ENCODE data around the gene FGF7. TPM values are rescaled to one million over a fixed set of nuclear protein-coding genes. Genes with fewer than 3 reads are reported as not detected.

FGF7 gene
- total and polyA plus RNA-seq, 4 donors, result 0.13 to 0.62 (median 0.33) TPM; not detected in 1

GRCh38 chr15:49464522-49464921 lies 41.5 kb downstream of the FGF7 start:
- H3K4me1 ChIP-seq (ENCODE audit: control insufficient read depth in 4 of 4, insufficient read depth in 4 of 4, low read length in 3 of 4), result peaks cover 3 to 16% (median 4%) of the 10 kb centered on the region in 4 donors
- H3K36me3 ChIP-seq (ENCODE audit: control insufficient read depth in 4 of 4, insufficient read depth in 3 of 4, low read depth in 1 of 4, low read length in 3 of 4), result no peaks in the 10 kb centered on the region
- no peaks in the 10 kb centered on the region for H3K27me3 ChIP-seq (ENCODE audit: control insufficient read depth in 4 of 4, insufficient read depth in 4 of 4, low read length in 3 of 4)
- H3K9ac ChIP-seq (ENCODE audit: low read depth in 1 of 2, low read length in 2 of 2), result no peak overlapping the region
- DNase-seq (ENCODE audit: low spot score), result no peak
- WGBS, result 87% methylated on average over 3 of the region's 3 CpGs
- TF ChIP-seq MAX (IDR thresholded peaks at IDR 0.05) (no peak), FOXA1 (IDR thresholded peaks at IDR 0.05) (no peak), FOXA2 (IDR thresholded peaks at IDR 0.05) (no peak), REST (IDR thresholded peaks at IDR 0.05) (no peak), RXRA (IDR thresholded peaks at IDR 0.05) (no peak), GABPA (IDR thresholded peaks at IDR 0.05 in 1 of 2, conservative IDR thresholded peaks at IDR 0.05 in 1 of 2) (no peak), JUND (IDR thresholded peaks at IDR 0.05) (no peak), HNF4G (IDR thresholded peaks at IDR 0.05) (no peak), CTCF (IDR thresholded peaks at IDR 0.05; ENCODE audit: low read depth, low read length, missing input control) (no peak), NR2F2 (IDR thresholded peaks at IDR 0.05) (no peak), TAF1 (conservative IDR thresholded peaks at IDR 0.05) (no peak), RAD21 (IDR thresholded peaks at IDR 0.05) (no peak), HNF4A (conservative IDR thresholded peaks at IDR 0.05) (no peak), YY1 (IDR thresholded peaks at IDR 0.05) (no peak), SP1 (IDR thresholded peaks at IDR 0.05) (no peak), EGR1 (IDR thresholded peaks at IDR 0.05; ENCODE audit: low read depth in 2 of 2) (no peak), ZBTB33 (IDR thresholded peaks at IDR 0.05) (no peak)
- no peak overlapping the region for H3K4me3 ChIP-seq (ENCODE audit: low read depth in 1 of 3, low read length in 3 of 3)
- no peaks in the 10 kb centered on the region for H3K9me3 ChIP-seq (ENCODE audit: control insufficient read depth in 4 of 4, low read length in 3 of 4)
- H3K27ac ChIP-seq (ENCODE audit: low read depth in 1 of 2, low read length in 2 of 2), result no peak overlapping the region

- Histone ChIP-seq H3K9ac (ENCODE audit: low read depth in 1 of 2, low read length in 2 of 2) (no peak overlapping the region), H3K4me1 (ENCODE audit: control insufficient read depth in 4 of 4, insufficient read depth in 4 of 4, low read length in 3 of 4) (peaks cover 3 to 16% (median 4%) of the 10 kb centered on the region in 4 donors), H3K36me3 (ENCODE audit: control insufficient read depth in 4 of 4, insufficient read depth in 3 of 4, low read depth in 1 of 4, low read length in 3 of 4) (no peaks in the 10 kb centered on the region), H3K4me3 (ENCODE audit: low read depth in 1 of 3, low read length in 3 of 3) (peak overlapping the region in 1 of 3 donors; percentile 28), H3K27me3 (ENCODE audit: control insufficient read depth in 4 of 4, insufficient read depth in 4 of 4, low read length in 3 of 4) (no peaks in the 10 kb centered on the region), H3K27ac (ENCODE audit: low read depth in 1 of 2, low read length in 2 of 2) (no peak overlapping the region), H3K9me3 (ENCODE audit: control insufficient read depth in 4 of 4, low read length in 3 of 4) (no peaks in the 10 kb centered on the region)
- DNase-seq (ENCODE audit: low spot score), result no peak
- WGBS, result 62% methylated on average over 1 of the region's 1 CpG
- TF ChIP-seq NR2F2 (IDR thresholded peaks at IDR 0.05) (no peak), RAD21 (IDR thresholded peaks at IDR 0.05) (no peak), YY1 (IDR thresholded peaks at IDR 0.05) (peak; percentile 13), REST (IDR thresholded peaks at IDR 0.05) (no peak)
Measured at GRCh38 chr15:49466119-49466518, 43.1 kb downstream of the FGF7 start.
